Lung (tissue), 16 donors: ENCODE measurements around the gene C7orf25. TPM values are rescaled to one million over a fixed set of nuclear protein-coding genes. Genes with fewer than 3 reads are reported as not detected.

Source experiments
- ATAC-seq: fragments of 200-7000 bp; cut with Tn5 transposase; one replicate; pipeline ENCODE4 v1.9.1; 2020; ENCODE audit warnings: moderate number of reproducible peaks; ENCODE audit not compliant: insufficient read depth, low FRiP score
- DNase-seq, 3 donors: peaks; one replicate each; pipeline ENCODE4 v3.0.0-alpha.2; 2013 to 2017
- H3K27ac ChIP-seq, 2 donors: one replicate each; pipeline ENCODE4 v1.5.1; 2013; ENCODE audit warnings: mild to moderate bottlenecking in 2 of 2, moderate library complexity in 2 of 2, control low read depth in 1 of 2, inconsistent platforms in 1 of 2, low read depth in 1 of 2, low read length in 1 of 2
- H3K27me3 ChIP-seq, 3 donors: one replicate each; pipeline ENCODE4 v1.5.1; 2013; ENCODE audit warnings: low read length in 2 of 3; ENCODE audit not compliant: control insufficient read depth in 3 of 3, insufficient read depth in 3 of 3
- H3K36me3 ChIP-seq, 4 donors: one replicate each; pipeline ENCODE4 v1.5.1; 2013; ENCODE audit warnings: low read length in 4 of 4, mild to moderate bottlenecking in 1 of 4, moderate library complexity in 1 of 4; ENCODE audit not compliant: control insufficient read depth in 4 of 4, insufficient read depth in 4 of 4
- H3K4me1 ChIP-seq, 5 donors: one replicate each; pipeline ENCODE4 v1.5.1; 2013; ENCODE audit warnings: low read length in 5 of 5, mild to moderate bottlenecking in 2 of 5, moderate library complexity in 1 of 5; ENCODE audit not compliant: control insufficient read depth in 5 of 5, insufficient read depth in 5 of 5
- H3K4me3 ChIP-seq: one replicate; pipeline ENCODE4 v1.5.1; 2013; ENCODE audit warnings: mild to moderate bottlenecking, control low read depth, moderate library complexity
- H3K9ac ChIP-seq, 2 donors: one replicate each; pipeline ENCODE4 v1.5.1; 2013; ENCODE audit warnings: low read length in 2 of 2, control low read depth in 1 of 2; ENCODE audit not compliant: insufficient read depth in 1 of 2
- H3K9me3 ChIP-seq, 4 donors: one replicate each; pipeline ENCODE4 v1.5.1; 2013; ENCODE audit warnings: low read length in 3 of 4, mild to moderate bottlenecking in 1 of 4, moderate library complexity in 1 of 4; ENCODE audit not compliant: control insufficient read depth in 4 of 4, insufficient read depth in 3 of 4
- CTCF ChIP-seq: IDR thresholded peaks from 2 replicates; pipeline ENCODE4 v1.5.1; 2012; ENCODE audit warnings: mild to moderate bottlenecking; ENCODE audit errors: control extremely low read depth, extremely low read depth
- WGBS, 2 donors: extraction: QIAGEN DNeasy Blood & Tissue Kit; methylation state at CpG; one replicate each; pipeline ENCODE4 v1.1.7; 2013; 5-methylcytosine and 5-hydroxymethylcytosine counted together
- long read RNA-seq, 5 donors: transcript quantifications; one replicate each; lab custom pipeline, GENCODE V29; 2026
- polyA plus RNA-seq, 2 donors: library from polyadenylated mRNA; stranded (reverse); fragments of 200-250 nt; gene quantifications; one replicate each; pipeline ENCODE4 v1.2.1, GENCODE V29; 2013
- total RNA-seq, 2 donors: library from RNA; depleted of rRNA in 1 of 2; stranded (reverse); fragments of >200 nt in 1 of 2; gene quantifications; one replicate each; pipeline ENCODE4 v1.2.1, GENCODE V29; 2014 to 2021
- donor health status: control.
- donor health status: control.
- donor health status: Bipolar disorder and iron deficiency.
- donor health status: healthy.
- donor health status: DM: yes; HTN: yes; CAD: no.

The C7orf25 gene
- total RNA-seq (10 to 100 TPM in 1 of 2 donors, 1 to 10 TPM in 1; 5.6 to 10.2 TPM), polyA plus RNA-seq (1 to 10 TPM; 5.6 to 6.8 TPM)
- long read RNA-seq, donor 1, transcript C7orf25-201 (2 exons, 2,451 nt) = major isoform, 8 of 8 reads
- long read RNA-seq, donor 1, partial matches to known transcripts = 0 of 8 reads
- long read RNA-seq, donor 1, other reads (novel, unspliced or antisense) = 0 of 8 reads
- long read RNA-seq, donor 2, partial matches to known transcripts = 0 of 3 reads
- long read RNA-seq, donor 2, other reads (novel, unspliced or antisense) = 0 of 3 reads
- long read RNA-seq, donor 3, transcript C7orf25-201 (2 exons, 2,451 nt) = major isoform, 9 of 9 reads
- long read RNA-seq, donor 3, partial matches to known transcripts = 0 of 9 reads
- long read RNA-seq, donor 3, other reads (novel, unspliced or antisense) = 0 of 9 reads
- long read RNA-seq, donor 4, partial matches to known transcripts = 0 of 2 reads
- long read RNA-seq, donor 4, other reads (novel, unspliced or antisense) = 0 of 2 reads
- long read RNA-seq, donor 5, transcript C7orf25-201 (2 exons, 2,451 nt) = major isoform, 6 of 7 reads
- long read RNA-seq, donor 5, partial matches to known transcripts = 0 of 7 reads
- long read RNA-seq, donor 5, other reads (novel, unspliced or antisense) = 0 of 7 reads

GRCh38 chr7:42911454-42912447 is at the start of gene C7orf25:
Gene C7orf25 (minus strand): TSS chr7:42912070. CDS start chr7:42910900, 1,170 bp downstream.
- H3K36me3 ChIP-seq = peaks cover 4 to 11% (median 8%) of the 10 kb centered on the region in 4 donors
- peak within 1 kb of the TSS in 1 of 2 donors; percentile 86 for H3K9ac ChIP-seq
- DNase-seq (peak; percentile 97 to 98 (median 97)), ATAC-seq (peak; percentile 89)
- peaks cover 0 to 18% (median 11%) of the 10 kb centered on the region in 5 donors for H3K4me1 ChIP-seq
- 0 to 1% methylated on average over 72 to 95 of the region's 95 CpGs for WGBS, 2 donors
- no peaks in the 10 kb centered on the region for H3K9me3 ChIP-seq
- H3K27me3 ChIP-seq = no peaks in the 10 kb centered on the region
- TF ChIP-seq CTCF = no peak
- H3K27ac ChIP-seq = peak within 1 kb of the TSS; percentile 83 to 94
- H3K4me3 ChIP-seq = peak within 1 kb of the TSS; percentile 80

DNA sequence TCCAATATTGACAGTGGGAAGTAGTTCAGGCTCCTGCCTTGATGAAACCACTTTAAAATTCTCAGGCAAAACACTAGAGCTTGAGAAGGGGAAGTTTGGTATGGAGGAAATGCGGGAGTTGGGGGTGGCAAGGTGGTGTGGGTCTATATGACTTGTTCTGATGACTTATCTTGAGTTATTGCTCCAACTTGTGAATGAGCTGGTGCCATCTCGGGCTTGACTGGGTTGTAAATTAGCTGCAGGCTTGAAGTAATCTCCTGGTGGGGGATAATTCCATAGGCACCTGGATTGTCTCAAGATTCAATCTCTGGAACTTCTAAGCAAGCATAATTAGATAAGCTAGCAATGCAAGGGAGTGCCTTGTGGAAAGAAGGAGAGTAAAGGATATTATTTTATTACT is 49.3 kb upstream of the C7orf25 start:
- no peak for ATAC-seq
- no peak for DNase-seq
- no peak for TF ChIP-seq CTCF
- Histone ChIP-seq H3K27me3 (no peaks in the 10 kb centered on the region), H3K36me3 (no peaks in the 10 kb centered on the region), H3K9me3 (peaks cover 0 to 2% (median 0%) of the 10 kb centered on the region in 4 donors), H3K9ac (no peak overlapping the region), H3K4me3 (no peak overlapping the region), H3K4me1 (peaks cover 0 to 7% (median 0%) of the 10 kb centered on the region in 5 donors), H3K27ac (no peak overlapping the region)
- 27 to 46% methylated on average over 2 of the region's 2 CpGs for WGBS, 2 donors

- TF ChIP-seq CTCF = no peak
- 54 to 60% methylated on average over 2 of the region's 2 CpGs for WGBS, 2 donors
- peaks cover 0 to 5% (median 0%) of the 10 kb centered on the region in 5 donors for H3K4me1 ChIP-seq
- no peaks in the 10 kb centered on the region for H3K27me3 ChIP-seq
- H3K36me3 ChIP-seq = no peaks in the 10 kb centered on the region
- DNase-seq (no peak), ATAC-seq (no peak)
- H3K27ac ChIP-seq = no peak overlapping the region
- H3K9me3 ChIP-seq = peaks cover 0 to 2% (median 0%) of the 10 kb centered on the region in 4 donors
- peak overlapping the region in 1 of 2 donors; percentile 16 for H3K9ac ChIP-seq
- H3K4me3 ChIP-seq = no peak overlapping the region
Measured at GRCh38 chr7:42960762-42961161, 48.9 kb upstream of the C7orf25 start.
